ENCODE measurements around the gene TEPSIN. TPM values are rescaled to one million over a fixed set of nuclear protein-coding genes. Genes with fewer than 3 reads are reported as not detected.
"Not testable (repeated sequence)": the region's sequence is repeated elsewhere in the genome, so short reads cannot be mapped to it uniquely, and the experiment has no call there.

The TEPSIN gene
- total RNA-seq, 1 experiment from 2014 or later, result 20.4 TPM

- no peak overlapping the region for H3K27ac ChIP-seq
- H3K36me3 ChIP-seq, result peaks cover 63% of the 10 kb centered on the region
- no peak for DNase-seq (ENCODE audit: low read depth in 1 of 2, low spot score in 2 of 2)
- peaks cover 3% of the 10 kb centered on the region for H3K4me1 ChIP-seq (replicated peaks)
- no peak overlapping the region for H3K4me3 ChIP-seq
- no peaks in the 10 kb centered on the region for H3K27me3 ChIP-seq (replicated peaks)
- H3K9me3 ChIP-seq (replicated peaks), result no peaks in the 10 kb centered on the region
Measured at GRCh38 chr17:81232616-81233241, 6.1 kb downstream of the TEPSIN start.

GRCh38 chr17:81231766-81232581 is 6.9 kb downstream of the TEPSIN start:
- Histone ChIP-seq H3K36me3 (peaks cover 58% of the 10 kb centered on the region), H3K27ac (no peak overlapping the region), H3K4me3 (no peak overlapping the region), H3K4me1 (replicated peaks) (no peaks in the 10 kb centered on the region), H3K9me3 (replicated peaks) (no peaks in the 10 kb centered on the region; the same call in 1 of the 2 replicates), H3K27me3 (replicated peaks) (no peaks in the 10 kb centered on the region)
- DNase-seq (ENCODE audit: low read depth in 1 of 2, low spot score in 2 of 2), result no peak

- Histone ChIP-seq H3K4me3 (no peak overlapping the region), H3K27me3 (replicated peaks) (no peaks in the 10 kb centered on the region), H3K9me3 (replicated peaks) (no peaks in the 10 kb centered on the region; the same call in 1 of the 2 replicates), H3K36me3 (peaks cover 58% of the 10 kb centered on the region), H3K27ac (no peak overlapping the region), H3K4me1 (replicated peaks) (no peaks in the 10 kb centered on the region)
- no peak for DNase-seq (ENCODE audit: low read depth in 1 of 2, low spot score in 2 of 2)
Measured at GRCh38 chr17:81231121-81231645, 7.7 kb downstream of the TEPSIN start.

- Histone ChIP-seq H3K27me3 (replicated peaks) (no peaks in the 10 kb centered on the region), H3K4me3 (no peak overlapping the region), H3K9me3 (replicated peaks) (no peaks in the 10 kb centered on the region; the same call in 1 of the 2 replicates), H3K4me1 (replicated peaks) (no peaks in the 10 kb centered on the region), H3K36me3 (peaks cover 53% of the 10 kb centered on the region), H3K27ac (no peak overlapping the region)
- DNase-seq (ENCODE audit: low read depth in 1 of 2, low spot score in 2 of 2), result no peak
Measured at GRCh38 chr17:81230043-81230820, 8.6 kb downstream of the TEPSIN start.

- Histone ChIP-seq H3K36me3 (peaks cover 53% of the 10 kb centered on the region), H3K27ac (no peak overlapping the region), H3K4me3 (no peak overlapping the region), H3K27me3 (replicated peaks) (no peaks in the 10 kb centered on the region), H3K4me1 (replicated peaks) (no peaks in the 10 kb centered on the region), H3K9me3 (replicated peaks) (no peaks in the 10 kb centered on the region; the same call in 1 of the 2 replicates)
- DNase-seq (ENCODE audit: low read depth in 1 of 2, low spot score in 2 of 2), result no peak
Measured at GRCh38 chr17:81229666-81229920, 9.3 kb downstream of the TEPSIN start.

GRCh38 chr17:81228834-81229665 is 9.8 kb downstream of the TEPSIN start:
- no peak for DNase-seq (ENCODE audit: low read depth in 1 of 2, low spot score in 2 of 2)
- no peak overlapping the region for H3K27ac ChIP-seq
- peaks cover 53% of the 10 kb centered on the region for H3K36me3 ChIP-seq
- no peaks in the 10 kb centered on the region for H3K4me1 ChIP-seq (replicated peaks)
- H3K4me3 ChIP-seq, result no peak overlapping the region
- no peaks in the 10 kb centered on the region for H3K27me3 ChIP-seq (replicated peaks)
- no peaks in the 10 kb centered on the region; the same call in 1 of the 2 replicates for H3K9me3 ChIP-seq (replicated peaks)

GRCh38 chr17:81228420-81228819 is 10.4 kb downstream of the TEPSIN start:
- peaks cover 3% of the 10 kb centered on the region for H3K4me1 ChIP-seq (replicated peaks)
- no peaks in the 10 kb centered on the region; the same call in 1 of the 2 replicates for H3K9me3 ChIP-seq (replicated peaks)
- DNase-seq (ENCODE audit: low read depth in 1 of 2, low spot score in 2 of 2), result no peak
- no peak overlapping the region for H3K4me3 ChIP-seq
- no peaks in the 10 kb centered on the region for H3K27me3 ChIP-seq (replicated peaks)
- no peak overlapping the region for H3K27ac ChIP-seq
- H3K36me3 ChIP-seq, result peaks cover 48% of the 10 kb centered on the region

- not testable (repeated sequence) for H3K27ac ChIP-seq; H3K27me3 ChIP-seq (replicated peaks); H3K4me3 ChIP-seq; H3K9me3 ChIP-seq (replicated peaks); DNase-seq (ENCODE audit: low read depth in 1 of 2, low spot score in 2 of 2); H3K4me1 ChIP-seq (replicated peaks)
- H3K36me3 ChIP-seq, result peaks cover 41% of the 10 kb centered on the region
Measured at GRCh38 chr17:81227630-81228029, 11.2 kb downstream of the TEPSIN start.

GRCh38 chr17:81223762-81224130 is 15.1 kb downstream of the TEPSIN start:
- DNase-seq (ENCODE audit: low read depth in 1 of 2, low spot score in 2 of 2), result no peak
- Histone ChIP-seq H3K4me1 (replicated peaks) (peaks cover 19% of the 10 kb centered on the region), H3K27ac (no peak overlapping the region), H3K4me3 (peak overlapping the region; percentile 80), H3K36me3 (peaks cover 18% of the 10 kb centered on the region; the same call in 1 of the 2 replicates), H3K9me3 (replicated peaks) (no peaks in the 10 kb centered on the region; the same call in 1 of the 2 replicates), H3K27me3 (replicated peaks) (no peaks in the 10 kb centered on the region)

GRCh38 chr17:81222906-81223761 is 15.7 kb downstream of the TEPSIN start, which contains the start of gene CEP131:
CEP131 (minus strand) TSS chr17:81222965; CDS start chr17:81220056, 2,909 bp downstream.
- DNase-seq (ENCODE audit: low read depth in 1 of 2, low spot score in 2 of 2), result peak; percentile 98 to 100
- Histone ChIP-seq H3K4me1 (replicated peaks) (peaks cover 19% of the 10 kb centered on the region), H3K27me3 (replicated peaks) (no peaks in the 10 kb centered on the region), H3K36me3 (peaks cover 18% of the 10 kb centered on the region; the same call in 1 of the 2 replicates), H3K9me3 (replicated peaks) (no peaks in the 10 kb centered on the region; the same call in 1 of the 2 replicates), H3K27ac (no peak within 1 kb of the TSS), H3K4me3 (peak within 1 kb of the TSS; percentile 80)

GRCh38 chr17:81222620-81222905 is 16.3 kb downstream of the TEPSIN start:
- Histone ChIP-seq H3K9me3 (replicated peaks) (no peaks in the 10 kb centered on the region; the same call in 1 of the 2 replicates), H3K36me3 (peaks cover 18% of the 10 kb centered on the region; the same call in 1 of the 2 replicates), H3K4me3 (peak overlapping the region; percentile 80), H3K27ac (no peak overlapping the region), H3K27me3 (replicated peaks) (no peaks in the 10 kb centered on the region), H3K4me1 (replicated peaks) (peaks cover 19% of the 10 kb centered on the region)
- no peak for DNase-seq (ENCODE audit: low read depth in 1 of 2, low spot score in 2 of 2)

GRCh38 chr17:81221842-81222619 is 16.8 kb downstream of the TEPSIN start:
- Histone ChIP-seq H3K4me3 (peak overlapping the region; percentile 80), H3K36me3 (peaks cover 18% of the 10 kb centered on the region; the same call in 1 of the 2 replicates), H3K4me1 (replicated peaks) (peaks cover 19% of the 10 kb centered on the region), H3K27ac (no peak overlapping the region), H3K27me3 (replicated peaks) (no peaks in the 10 kb centered on the region), H3K9me3 (replicated peaks) (no peaks in the 10 kb centered on the region; the same call in 1 of the 2 replicates)
- no peak for DNase-seq (ENCODE audit: low read depth in 1 of 2, low spot score in 2 of 2)

Data from SJSA1 (cell line).